WERI-Rb-1 (cell line): ENCODE results near the gene PDZD8.
A peak's percentile ranks its signal among the peaks of the same experiment; 100 is the strongest.

Experiments
- DNase-seq: peaks from one replicate; pipeline ENCODE4 v3.0.0-alpha.2; 2020
- H3K27ac ChIP-seq: fragments of 250-450 bp; sonication (Bioruptor Pico); 2 replicates; pipeline ENCODE4 v1.5.1; 2020; ENCODE audit warnings: mild to moderate bottlenecking, moderate library complexity
- H3K27me3 ChIP-seq: fragments of 250-450 bp; sonication (Bioruptor Pico); 2 replicates; pipeline ENCODE4 v1.5.1; 2021; ENCODE audit warnings: mild to moderate bottlenecking, low read depth, moderate library complexity; ENCODE audit not compliant: insufficient read depth, severe bottlenecking
- H3K36me3 ChIP-seq: fragments of 250-450 bp; sonication (Bioruptor Pico); 2 replicates; pipeline ENCODE4 v1.5.1; 2020; ENCODE audit warnings: mild to moderate bottlenecking, moderate library complexity
- H3K4me3 ChIP-seq: 2 replicates; pipeline ENCODE4 v1.5.1; 2011; ENCODE audit warnings: low read depth, mild to moderate bottlenecking, control low read depth, low read length
- H3K9me3 ChIP-seq: fragments of 250-450 bp; sonication (Bioruptor Pico); 2 replicates; pipeline ENCODE4 v1.5.1; 2021; ENCODE audit warnings: mild to moderate bottlenecking, moderate library complexity; ENCODE audit not compliant: severe bottlenecking
- CTCF ChIP-seq: IDR thresholded peaks from 2 replicates; pipeline ENCODE4 v1.5.1; 2011; ENCODE audit warnings: low read depth, mild to moderate bottlenecking, control low read depth, inconsistent platforms, low read length

Gene PDZD8

GRCh38 chr10:117382861-117383260 lies 7.6 kb upstream of the PDZD8 start:
- no peak for TF ChIP-seq CTCF
- H3K27ac ChIP-seq, result no peak overlapping the region
- no peak for DNase-seq
- H3K4me3 ChIP-seq, result no peak overlapping the region
- no peaks in the 10 kb centered on the region for H3K36me3 ChIP-seq
- H3K27me3 ChIP-seq, result peaks cover 10% of the 10 kb centered on the region
- peaks cover 4% of the 10 kb centered on the region for H3K9me3 ChIP-seq

GRCh38 chr10:117374506-117375359 lies 507 bp downstream of the PDZD8 start:
- no peaks in the 10 kb centered on the region for H3K27me3 ChIP-seq
- H3K27ac ChIP-seq, result peak overlapping the region; percentile 91
- H3K9me3 ChIP-seq, result no peaks in the 10 kb centered on the region
- peak overlapping the region; percentile 89 for H3K4me3 ChIP-seq
- DNase-seq, result peak; percentile 30
- peaks cover 4% of the 10 kb centered on the region for H3K36me3 ChIP-seq
- TF ChIP-seq CTCF, result no peak

GRCh38 chr10:117373823-117374505 lies 1.3 kb downstream of the PDZD8 start:
- Histone ChIP-seq H3K36me3 (peaks cover 4% of the 10 kb centered on the region), H3K27me3 (no peaks in the 10 kb centered on the region), H3K27ac (no peak overlapping the region; the same call in 1 of the 2 replicates), H3K4me3 (peak overlapping the region; percentile 89), H3K9me3 (no peaks in the 10 kb centered on the region)
- no peak for TF ChIP-seq CTCF
- peak; percentile 20 for DNase-seq

GRCh38 chr10:117370205-117370604 lies 5.0 kb downstream of the PDZD8 start:
- no peak for TF ChIP-seq CTCF
- no peaks in the 10 kb centered on the region for H3K27me3 ChIP-seq
- no peak overlapping the region for H3K4me3 ChIP-seq
- peaks cover 4% of the 10 kb centered on the region for H3K36me3 ChIP-seq
- H3K27ac ChIP-seq, result no peak overlapping the region
- no peak for DNase-seq
- no peaks in the 10 kb centered on the region for H3K9me3 ChIP-seq

GRCh38 chr10:117367718-117368117 lies 7.5 kb downstream of the PDZD8 start:
- no peaks in the 10 kb centered on the region for H3K9me3 ChIP-seq
- H3K27me3 ChIP-seq, result no peaks in the 10 kb centered on the region
- peaks cover 4% of the 10 kb centered on the region for H3K36me3 ChIP-seq
- no peak overlapping the region for H3K27ac ChIP-seq
- no peak for TF ChIP-seq CTCF
- no peak for DNase-seq
- no peak overlapping the region for H3K4me3 ChIP-seq
